Midbrain (tissue), 1 donor: ENCODE measurements around the gene NTRK1.

Experiments
- DNase-seq: peaks from one replicate; lab custom pipeline; 2025; lab: John Stamatoyannopoulos, UW

The NTRK1 gene

DNA sequence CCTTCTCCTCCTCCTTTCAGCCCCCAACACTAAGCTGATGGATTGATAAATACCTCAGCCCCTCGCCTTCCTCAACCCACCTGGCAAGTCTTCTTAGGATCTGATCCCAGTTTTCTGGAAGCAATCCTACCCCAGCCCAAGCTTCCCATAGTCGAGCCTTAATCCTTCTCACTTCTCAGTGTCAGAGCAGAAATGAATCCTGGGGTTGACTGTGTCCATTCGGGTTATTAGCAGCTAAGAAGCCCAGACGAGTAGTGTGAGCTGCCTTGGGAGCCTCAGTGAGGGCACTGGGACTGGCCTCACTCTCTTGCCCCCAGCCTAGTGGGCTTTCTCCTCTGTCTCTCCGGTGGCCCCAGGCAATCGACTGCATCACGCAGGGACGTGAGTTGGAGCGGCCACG, 20.4 kb downstream of the NTRK1 start:
- no peak for DNase-seq

DNA sequence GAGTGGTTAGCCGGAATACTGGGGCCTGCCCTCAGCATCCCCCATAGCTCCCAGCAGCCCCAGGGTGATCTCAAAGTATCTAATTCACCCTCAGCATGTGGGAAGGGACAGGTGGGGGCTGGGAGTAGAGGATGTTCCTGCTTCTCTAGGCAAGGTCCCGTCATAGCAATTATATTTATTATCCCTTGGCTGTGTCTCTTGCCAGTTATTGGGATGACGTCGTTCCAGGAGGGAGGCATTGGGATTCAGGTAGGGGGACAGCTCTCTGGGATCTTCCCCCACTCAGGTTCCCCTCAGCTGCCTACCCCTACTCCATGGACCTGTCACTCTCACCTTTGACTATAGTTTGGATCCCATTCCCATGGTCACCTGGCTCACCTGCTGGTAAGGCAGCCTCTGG, 21.0 kb downstream of the NTRK1 start:
- no peak for DNase-seq

DNA sequence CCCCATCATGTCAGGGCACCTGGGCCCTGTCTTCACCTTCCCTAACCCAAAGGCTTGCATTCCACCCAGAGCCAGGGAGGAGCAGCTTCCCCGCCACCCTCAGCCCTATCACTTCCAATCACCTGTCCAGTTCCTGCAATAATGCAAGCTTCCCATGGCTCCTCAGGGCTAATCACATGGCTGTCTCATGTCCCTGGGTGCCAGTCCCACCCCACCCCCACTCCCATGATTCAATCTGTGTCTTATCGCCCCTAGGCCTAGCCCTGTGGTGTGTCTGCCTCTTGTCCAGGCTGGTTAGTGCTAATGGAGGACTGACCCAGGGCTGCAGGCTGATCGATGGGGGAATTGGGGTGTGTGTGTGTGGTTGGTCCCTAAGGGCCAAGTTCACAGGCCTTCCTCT, 21.9 kb downstream of the NTRK1 start:
- DNase-seq, result no peak

DNA sequence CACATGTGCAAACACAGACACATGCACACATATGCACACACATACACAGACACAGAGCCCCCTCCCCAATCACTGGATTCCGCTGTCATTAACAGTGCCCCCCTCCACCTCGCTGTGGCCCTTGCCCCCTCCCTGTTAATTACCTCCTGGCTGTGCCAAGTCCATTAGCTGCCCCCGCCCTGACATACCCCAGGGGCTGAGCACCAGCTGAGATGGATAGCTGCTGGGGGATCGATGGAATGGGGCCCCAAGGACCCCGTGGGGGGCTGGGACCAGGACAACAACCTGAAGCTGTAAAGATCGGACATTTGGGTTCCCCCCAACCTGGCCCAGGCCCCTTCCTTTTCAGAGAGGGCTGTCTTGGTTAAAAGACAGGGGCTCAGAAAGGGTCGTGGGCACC, 23.3 kb downstream of the NTRK1 start:
- DNase-seq, result no peak

DNA sequence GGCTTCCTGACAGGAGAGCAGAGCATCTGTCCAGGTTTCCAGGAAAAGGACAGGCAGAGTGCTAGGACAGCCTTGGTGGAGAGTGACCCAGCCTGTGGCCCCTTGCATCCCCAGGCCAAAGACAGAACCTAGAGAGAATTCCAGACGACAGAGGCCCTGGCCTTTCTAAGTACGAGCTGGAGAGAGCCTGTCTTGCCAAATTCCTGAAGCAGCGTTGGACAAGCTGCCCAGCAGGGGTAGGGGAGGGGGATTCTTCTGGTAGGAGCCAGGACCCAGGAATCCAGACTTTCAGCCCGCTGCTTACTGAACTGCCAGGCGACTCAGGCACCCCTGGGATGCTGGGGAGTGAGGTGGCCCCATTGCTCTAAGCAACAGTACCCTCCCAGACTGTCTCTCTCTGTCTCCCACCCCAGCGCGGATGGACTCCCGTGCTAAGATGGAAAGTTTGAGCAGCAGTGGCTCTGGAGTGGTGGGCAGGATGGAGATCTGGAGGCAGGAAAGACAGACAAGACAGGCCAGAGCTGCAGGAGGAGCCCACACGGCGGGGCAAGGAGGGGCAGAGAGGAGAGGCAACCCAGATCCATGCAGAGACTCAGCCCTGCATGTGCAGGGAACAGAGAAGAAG, 24.0 kb downstream of the NTRK1 start:
- no peak for DNase-seq

DNA sequence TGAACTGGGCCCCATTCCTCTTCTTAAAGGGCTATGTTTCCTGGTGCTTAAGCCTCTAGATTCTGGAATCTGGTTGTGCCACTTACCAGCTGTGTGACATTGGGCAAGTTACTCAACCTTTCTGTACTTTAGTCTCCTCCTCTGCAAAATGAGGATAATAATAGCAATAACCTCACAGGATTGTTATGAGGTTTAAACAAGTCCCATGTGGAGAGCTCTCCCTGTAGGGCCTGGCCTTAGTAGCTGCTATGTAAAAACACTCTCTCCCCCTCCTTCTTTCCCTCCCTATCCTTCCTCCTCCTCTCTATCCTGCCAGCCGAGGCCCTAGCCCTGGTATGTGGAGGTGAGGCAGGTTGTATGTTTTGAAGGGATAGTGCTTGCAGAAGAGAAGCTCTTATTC, 24.6 kb downstream of the NTRK1 start:
- DNase-seq, result no peak

DNA sequence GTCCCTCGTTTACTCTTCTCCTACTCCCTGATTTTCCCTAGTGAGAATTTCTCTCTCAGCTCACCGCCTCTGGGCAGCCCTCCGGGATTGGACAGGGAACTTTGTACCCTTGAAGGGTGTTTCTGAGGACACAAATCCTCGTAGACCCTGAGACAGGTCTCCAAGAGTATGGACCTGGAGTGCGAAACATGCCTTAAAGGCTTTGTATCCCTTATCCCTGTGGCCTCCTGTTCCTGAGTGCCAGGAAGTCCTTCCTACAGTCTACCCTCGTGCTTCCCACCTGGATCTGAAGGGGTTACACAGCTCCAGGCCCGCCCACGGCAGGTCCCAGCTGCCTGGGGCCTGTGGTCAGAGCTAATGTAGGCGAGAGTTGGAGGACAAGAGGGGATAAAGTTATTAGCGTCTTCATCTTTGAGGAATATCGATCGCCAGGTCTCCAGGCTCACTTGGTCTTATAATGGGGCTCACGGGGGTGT, 25.3 kb downstream of the NTRK1 start:
- DNase-seq, result no peak

DNA sequence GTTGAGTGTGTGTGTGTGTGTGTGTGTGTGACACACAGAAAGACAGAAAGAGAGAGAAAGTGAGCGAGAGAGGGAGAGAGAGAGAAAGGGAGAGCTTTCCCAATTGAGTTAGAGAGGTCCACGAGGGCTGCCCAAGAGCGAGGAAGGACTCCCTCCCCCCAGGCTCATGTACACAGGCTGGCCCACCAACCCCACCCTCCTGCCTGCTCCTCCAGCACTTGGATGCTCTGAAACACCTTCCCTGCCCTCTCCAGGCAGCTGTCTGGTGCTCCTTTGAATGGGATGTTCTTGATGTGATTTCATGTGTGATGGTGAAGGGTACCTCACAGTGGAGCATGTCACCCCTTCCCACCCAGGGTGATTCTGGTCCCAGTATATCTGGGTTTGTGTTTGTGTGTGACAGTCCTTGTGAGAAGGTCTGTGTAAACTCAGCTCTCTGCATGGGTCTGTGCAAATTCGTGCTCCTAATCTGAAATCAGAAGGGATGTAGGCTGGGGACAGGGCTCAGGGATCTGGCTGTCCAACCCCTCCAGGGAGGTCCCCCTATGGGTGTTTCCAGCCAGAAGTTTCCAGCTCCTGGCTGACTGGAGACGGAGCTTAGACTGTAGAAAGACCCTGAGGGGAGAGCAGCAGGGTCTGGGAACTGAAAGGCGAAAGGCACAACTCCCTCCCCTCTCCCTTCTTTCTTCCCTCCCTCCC, 26.1 kb downstream of the NTRK1 start:
- DNase-seq, result no peak

DNA sequence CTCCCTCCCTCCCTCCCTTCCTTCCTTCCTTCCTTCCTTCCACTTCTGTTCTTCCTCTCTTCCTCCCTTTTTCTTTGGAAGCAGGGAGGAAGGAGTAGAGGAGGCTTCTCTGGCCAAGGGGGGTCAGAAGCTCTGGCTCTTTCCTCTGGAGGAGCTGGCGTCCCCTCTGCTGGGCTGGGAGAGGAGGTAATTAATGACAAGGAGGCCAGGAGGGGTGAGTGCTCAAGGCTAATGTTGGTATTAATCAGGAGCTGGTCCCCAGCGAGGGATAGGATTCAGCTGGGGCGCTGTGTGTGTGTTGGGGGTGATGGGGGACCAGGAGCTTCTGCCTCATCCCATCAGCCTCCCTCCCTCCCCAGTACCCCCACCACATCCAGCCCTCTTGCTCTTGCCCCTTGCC, 26.7 kb downstream of the NTRK1 start:
- no peak for DNase-seq

DNA sequence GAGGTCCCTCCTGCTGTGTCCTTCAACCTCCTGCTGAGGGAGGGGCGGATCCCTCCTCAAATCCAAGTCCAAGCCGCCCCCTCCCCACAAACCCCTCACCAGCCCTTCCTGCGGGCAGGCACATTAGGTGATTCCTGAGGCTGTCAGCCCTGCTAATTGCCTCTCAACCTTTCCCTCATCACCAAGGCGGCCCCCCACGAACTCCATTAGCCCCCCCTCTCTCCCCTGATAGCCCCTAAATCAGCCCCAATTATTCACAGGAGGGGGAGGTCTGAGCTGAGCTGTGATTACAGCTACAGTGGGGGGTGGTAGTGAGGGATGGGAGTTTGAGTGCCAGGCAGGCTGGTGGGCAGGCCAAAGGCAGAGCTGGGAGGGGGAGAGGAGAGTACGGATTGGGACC, 27.1 kb downstream of the NTRK1 start:
- no peak for DNase-seq

DNA sequence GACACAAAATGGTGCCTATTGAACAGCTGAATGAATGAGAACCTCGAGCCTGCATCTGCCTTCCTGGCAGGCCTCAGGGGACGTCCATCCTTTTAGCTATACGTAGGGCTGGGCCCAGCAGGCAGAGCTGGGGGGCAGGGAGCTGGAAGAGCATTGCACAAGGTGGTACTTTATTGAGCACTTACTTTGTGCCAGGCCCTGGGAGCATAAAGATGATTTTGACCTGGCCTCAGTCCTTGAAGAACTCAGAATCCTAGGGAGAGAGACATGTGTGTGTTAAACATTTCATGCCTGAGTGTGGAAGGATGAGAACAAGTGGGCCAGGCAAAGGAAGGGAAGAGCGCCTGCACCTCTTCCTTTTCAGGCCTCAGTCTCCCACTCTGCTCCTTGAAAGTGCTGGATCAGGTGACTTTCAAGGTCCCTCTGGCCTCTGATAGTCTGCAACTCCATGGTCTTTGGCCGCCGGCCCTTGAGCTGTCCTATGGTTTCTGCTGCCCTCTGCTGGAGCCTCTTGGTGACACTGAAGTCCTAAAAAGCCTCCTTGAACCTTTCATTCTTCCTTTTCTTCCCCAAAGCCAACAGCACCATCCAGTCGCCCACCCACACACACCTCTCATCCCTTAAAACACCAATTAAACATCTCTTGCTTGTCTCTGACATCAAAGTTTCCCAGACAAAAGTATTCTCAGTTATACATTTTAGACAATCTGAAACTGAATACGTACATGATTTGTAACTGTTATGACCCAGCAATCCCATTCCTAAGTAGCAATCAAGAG, 29.3 kb downstream of the NTRK1 start:
- peak; percentile 83 for DNase-seq

DNA sequence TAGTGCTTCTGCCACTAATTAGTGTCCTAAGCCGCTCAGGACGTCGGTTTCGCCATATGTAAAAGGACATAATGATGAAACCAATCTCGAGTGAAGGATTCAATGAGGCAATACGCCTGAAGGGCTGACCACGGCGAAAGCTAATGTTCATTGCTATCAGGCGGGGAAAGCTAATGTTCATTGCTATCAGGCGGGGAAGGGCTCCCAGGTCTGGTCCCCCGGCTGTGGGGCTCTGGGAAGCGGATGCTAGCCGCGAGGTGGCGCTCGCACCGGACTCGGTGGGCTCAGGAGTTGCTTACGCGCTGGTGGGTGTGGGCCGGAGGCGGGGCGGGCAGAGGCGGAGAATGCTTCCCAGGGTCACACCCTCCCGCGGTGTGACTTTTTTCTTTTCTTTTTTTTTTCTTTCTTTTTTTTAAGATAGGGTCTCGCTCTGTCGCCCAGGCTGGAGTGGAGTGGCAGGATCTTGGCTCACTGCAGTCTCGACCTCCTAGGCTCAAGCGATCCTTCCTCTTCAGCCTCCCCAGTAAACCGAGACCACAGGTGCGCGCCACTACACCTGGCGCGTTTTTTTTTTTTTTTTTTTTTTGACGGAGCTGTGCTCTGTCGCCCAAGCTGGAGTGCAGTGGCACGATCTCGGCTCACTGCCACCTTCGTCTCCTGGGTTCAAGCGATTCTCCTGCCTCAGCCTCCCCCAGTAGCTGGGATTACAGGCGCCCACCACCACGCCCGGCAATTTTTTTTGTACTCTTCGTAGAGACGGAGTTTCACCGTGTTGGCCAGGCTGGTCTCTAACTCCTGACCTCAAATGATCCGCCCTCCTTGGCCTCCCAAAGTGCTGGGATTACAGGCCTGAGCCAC, 31.8 kb downstream of the NTRK1 start:
- DNase-seq, result peak; percentile 76

DNA sequence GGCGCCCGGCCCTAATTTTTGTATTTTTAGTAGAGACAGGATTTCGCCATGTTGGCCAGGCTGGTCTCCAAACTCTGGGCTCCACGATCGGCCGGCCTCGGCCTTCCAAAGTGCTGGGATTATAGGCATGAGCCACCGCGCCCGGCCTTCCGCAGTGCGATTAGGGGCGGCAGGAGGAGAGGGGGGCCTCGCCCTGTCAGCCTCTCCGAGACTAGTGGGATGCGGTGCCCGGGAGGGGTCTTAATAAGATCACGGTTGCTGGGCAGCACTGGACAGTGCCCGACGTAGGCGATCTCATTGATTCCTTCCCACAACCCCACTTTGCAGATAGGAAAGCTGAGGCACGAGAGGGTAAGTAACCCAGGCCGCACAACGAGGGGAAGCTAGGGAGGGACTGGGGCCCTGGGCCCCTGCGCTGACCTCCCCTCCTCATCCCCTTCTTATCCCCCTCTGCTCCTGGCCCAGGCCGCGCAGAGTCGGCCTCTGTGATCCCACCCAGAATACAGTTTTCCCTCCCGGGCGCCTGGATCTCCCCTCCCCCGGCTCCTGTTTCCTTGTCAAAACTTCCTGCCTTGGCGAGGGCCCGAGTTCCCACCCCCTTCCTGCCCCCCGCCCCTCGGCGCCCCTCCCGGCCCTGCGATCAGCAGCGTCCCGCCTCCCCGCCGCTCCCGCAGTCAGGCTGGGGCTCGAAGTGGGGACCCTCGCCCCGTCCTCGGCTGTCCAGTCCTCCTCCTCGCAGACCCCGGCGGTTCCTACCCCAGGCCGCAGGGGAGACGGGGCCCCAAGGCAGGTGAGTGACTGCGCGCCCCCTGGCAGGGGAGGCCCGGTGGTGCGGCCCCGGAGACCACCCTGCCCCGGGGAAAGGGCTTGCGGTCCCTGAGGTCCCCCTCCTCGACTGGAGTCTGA, 32.6 kb downstream of the NTRK1 start, which contains the start of gene PEAR1:
TSS of gene PEAR1 (plus strand) at position 671 of the 906 bp plus-strand sequence. CDS start 10,209 bp downstream, outside the sequence.
- no peak for DNase-seq

DNA sequence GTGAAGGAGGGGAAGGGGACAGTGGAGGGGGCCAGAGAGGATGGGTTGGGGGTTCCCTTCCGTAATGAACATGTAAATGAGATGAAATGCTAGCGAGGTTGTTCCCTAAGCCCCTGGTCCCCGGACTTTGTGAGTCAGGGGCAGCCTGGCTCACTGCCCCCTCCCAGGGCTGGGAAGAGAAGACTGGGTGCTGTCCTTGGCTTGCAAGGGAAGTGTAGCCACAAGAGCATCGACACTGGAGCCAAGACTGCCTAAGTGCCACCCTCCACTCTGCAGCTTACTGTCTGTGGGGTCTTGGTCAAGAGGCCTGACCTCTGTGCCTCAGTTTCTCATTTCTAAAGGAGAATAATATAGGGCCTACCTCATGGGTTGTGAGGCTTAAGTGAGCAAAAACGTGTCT, 33.3 kb downstream of the NTRK1 start:
- DNase-seq, result no peak

DNA sequence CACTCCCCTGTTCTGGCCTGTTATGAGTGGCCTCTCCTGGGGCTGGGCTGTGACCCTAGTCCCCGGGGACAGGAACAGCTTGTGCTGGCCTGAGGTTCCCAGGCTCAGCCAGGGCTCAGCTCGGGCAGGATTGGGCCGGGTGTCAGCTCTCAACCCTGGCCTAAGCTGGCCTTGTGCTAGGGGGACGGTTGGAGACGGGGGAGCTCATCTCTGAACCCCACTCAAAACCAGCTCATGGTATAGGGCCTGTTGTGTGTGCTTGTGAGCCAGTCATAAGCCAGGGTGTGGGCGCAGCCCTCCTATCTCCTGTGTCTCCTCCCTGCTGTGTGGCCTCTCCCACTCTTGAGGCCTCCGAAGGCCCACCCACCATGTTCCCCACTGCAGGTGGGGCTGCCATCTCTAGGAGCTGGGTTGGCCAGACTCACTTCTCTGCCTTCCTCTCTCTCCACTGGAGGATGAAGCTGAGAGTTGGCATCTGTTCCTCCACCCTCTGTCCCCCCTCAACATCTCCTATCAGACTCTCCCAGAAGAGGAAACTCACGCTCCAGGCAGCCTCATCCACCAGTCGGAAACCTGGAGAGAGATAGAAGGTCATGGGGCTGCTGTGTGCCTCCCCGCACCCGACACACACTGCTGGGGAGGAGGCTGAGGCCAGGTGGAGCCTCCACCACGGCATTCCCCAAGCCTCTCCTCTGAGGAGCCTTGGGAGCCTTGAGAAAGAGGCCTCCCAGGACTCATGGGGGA, 34.2 kb downstream of the NTRK1 start:
- no peak for DNase-seq

DNA sequence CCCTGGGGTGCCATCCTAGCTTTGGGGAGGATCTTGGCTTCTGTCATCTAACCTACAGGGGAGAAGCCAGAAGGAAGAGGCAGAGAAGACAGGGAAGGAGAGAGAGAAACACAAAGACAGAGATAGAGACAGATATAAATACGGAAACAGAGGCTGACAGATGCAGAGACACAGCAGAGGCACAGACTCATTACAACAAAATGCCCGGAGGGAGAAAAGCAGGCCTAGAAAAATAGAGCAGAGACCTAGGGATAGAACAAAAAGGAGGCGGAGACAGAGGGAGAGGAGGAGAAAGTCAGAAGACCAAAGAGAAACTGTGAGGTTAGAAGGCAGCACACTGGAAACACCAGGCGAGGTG, 34.8 kb downstream of the NTRK1 start:
- no peak for DNase-seq

DNA sequence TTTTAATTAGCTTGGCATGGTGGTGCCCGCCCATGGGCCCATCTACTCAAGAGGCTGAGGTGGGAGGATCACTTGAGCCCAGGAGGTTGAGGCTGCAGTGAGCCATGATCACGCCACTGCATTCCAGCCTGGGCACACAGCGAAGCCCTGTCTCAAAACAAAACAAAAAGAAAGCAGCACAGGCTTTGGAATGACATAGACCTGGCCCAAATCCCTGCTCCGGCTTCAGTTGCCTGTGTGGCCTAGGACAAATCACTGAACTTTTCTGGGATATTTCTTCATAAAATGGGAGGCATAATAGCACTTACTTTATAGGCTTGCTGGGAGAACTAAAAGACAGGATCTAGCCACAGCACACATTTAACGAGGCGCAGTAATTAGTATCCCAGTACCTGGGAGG, 35.3 kb downstream of the NTRK1 start:
- DNase-seq, result no peak

DNA sequence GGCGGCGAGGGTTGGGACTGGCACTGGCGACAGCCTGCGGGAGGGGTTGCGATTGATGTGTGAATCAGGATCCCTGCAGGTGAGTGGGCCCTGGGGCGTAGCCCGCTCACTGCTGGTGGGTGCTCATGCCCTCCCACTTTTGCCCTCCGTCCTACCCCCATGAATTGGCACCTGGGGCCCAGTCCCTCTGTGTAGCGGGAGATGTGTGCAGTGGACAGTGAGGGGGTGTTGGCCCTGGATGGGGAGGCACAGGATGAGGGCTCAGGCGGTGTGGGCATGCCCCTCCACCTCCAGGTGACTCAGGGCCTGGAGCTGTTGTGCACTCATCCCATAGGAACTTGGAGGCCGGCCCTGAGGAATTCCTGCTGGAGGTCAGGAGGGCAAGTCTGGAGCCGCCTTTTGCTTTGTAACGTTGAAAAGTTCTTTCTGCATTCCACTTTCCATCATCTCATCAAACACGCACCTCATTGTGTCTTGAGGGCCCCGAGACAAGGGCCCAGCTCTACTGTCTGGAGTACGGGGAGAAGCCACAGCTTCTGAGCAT, 35.9 kb downstream of the NTRK1 start:
- DNase-seq, result no peak

DNA sequence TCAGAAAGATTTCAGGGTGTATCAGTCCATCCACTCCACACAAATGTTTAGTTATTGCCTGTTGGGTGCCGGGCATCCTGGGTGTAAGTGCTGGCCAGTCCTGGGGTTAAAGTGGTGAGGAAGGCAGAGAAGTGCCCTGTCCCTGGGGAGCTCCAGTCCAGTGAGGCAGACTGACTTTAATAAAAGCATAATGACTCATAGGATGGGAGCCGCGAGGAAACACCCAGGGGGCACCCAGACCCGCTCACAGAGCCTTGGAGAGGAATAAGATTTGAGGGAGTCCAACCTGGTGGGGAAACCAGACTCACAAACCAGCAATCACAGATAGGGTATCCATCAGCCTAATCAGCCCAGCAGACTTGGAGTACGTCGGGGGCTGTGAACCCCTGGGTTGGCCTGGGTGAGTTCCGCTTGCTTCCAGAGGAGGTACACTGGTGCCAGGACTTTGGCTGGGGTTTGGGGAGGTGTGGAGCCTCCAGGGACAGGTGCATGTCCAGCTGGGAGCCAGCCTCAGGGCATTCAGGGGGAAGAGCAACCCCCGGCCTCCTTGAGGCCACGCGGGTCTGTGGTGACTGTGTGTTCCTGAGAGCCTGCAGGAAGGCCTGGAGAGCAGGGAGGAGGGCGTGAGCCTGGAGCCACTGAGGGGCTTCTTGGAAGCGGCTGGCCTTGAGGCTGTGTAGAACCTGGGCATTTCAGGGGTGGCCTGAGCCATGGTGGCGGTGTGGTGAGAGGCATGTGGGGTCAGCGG, 36.6 kb downstream of the NTRK1 start:
- DNase-seq, result no peak
